SJCRH30 (cell line): ENCODE data around the gene MYCN. TPM values are rescaled to one million over a fixed set of nuclear protein-coding genes. Genes with fewer than 3 reads are reported as not detected.

Source experiments
- DNase-seq, 2 experiments: peaks; one replicate each; pipeline ENCODE4 v3.0.0-alpha.2; 2015 to 2020
- H3K27ac ChIP-seq: fragments of 250-450 bp; sonication (Bioruptor Pico); 2 replicates; pipeline ENCODE4 v1.5.1; 2020; ENCODE audit warnings: mild to moderate bottlenecking, moderate library complexity
- H3K27me3 ChIP-seq: fragments of 250-450 bp; sonication (Bioruptor Pico); 2 replicates; pipeline ENCODE4 v1.5.1; 2020; ENCODE audit warnings: mild to moderate bottlenecking, moderate library complexity
- H3K36me3 ChIP-seq: fragments of 250-450 bp; sonication (Bioruptor Pico); 2 replicates; pipeline ENCODE4 v1.5.1; 2020; ENCODE audit warnings: mild to moderate bottlenecking, moderate library complexity
- H3K4me1 ChIP-seq: fragments of 250-450 bp; sonication (Bioruptor Pico); 2 replicates; pipeline ENCODE4 v1.5.1; 2020; ENCODE audit warnings: mild to moderate bottlenecking, moderate library complexity
- H3K4me3 ChIP-seq: fragments of 250-450 bp; sonication (Bioruptor Pico); 2 replicates; pipeline ENCODE4 v1.5.1; 2020; ENCODE audit warnings: mild to moderate bottlenecking, moderate library complexity
- H3K9me3 ChIP-seq: fragments of 250-450 bp; sonication (Bioruptor Pico); replicated peaks from 2 replicates; pipeline ENCODE4 v1.5.1; 2020; ENCODE audit warnings: mild to moderate bottlenecking, moderate library complexity
- total RNA-seq: library from RNA; depleted of rRNA; stranded (reverse); fragments of >200 nt; shearing (Covaris generic); gene quantifications from 2 replicates; pipeline ENCODE4 v1.2.3, GENCODE V29; 2014

Gene MYCN
- total RNA-seq, 1 experiment from 2014 or later, result 190 TPM

- DNase-seq, result no peak
- Histone ChIP-seq H3K27me3 (no peaks in the 10 kb centered on the region), H3K9me3 (peaks cover 16% of the 10 kb centered on the region)
Observed at GRCh38 chr2:15963977-15964670, 23.8 kb downstream of the MYCN start.

GRCh38 chr2:15964936-15965563, 24.7 kb downstream of the MYCN start:
- Histone ChIP-seq H3K4me3 (no peak overlapping the region), H3K27ac (no peak overlapping the region), H3K27me3 (no peaks in the 10 kb centered on the region), H3K9me3 (peaks cover 16% of the 10 kb centered on the region), H3K36me3 (no peaks in the 10 kb centered on the region), H3K4me1 (peaks cover 13% of the 10 kb centered on the region; the same call in 1 of the 2 replicates)
- DNase-seq, result no peak

More at GRCh38 chr2:15963977-15964670, 23.8 kb downstream of the MYCN start:
- no peak overlapping the region for H3K4me3 ChIP-seq
- peaks cover 13% of the 10 kb centered on the region; the same call in 1 of the 2 replicates for H3K4me1 ChIP-seq
- H3K27ac ChIP-seq, result no peak overlapping the region
- no peaks in the 10 kb centered on the region for H3K36me3 ChIP-seq

- Histone ChIP-seq H3K36me3 (no peaks in the 10 kb centered on the region), H3K4me1 (peaks cover 13% of the 10 kb centered on the region; the same call in 1 of the 2 replicates), H3K27me3 (no peaks in the 10 kb centered on the region), H3K9me3 (peaks cover 16% of the 10 kb centered on the region), H3K27ac (no peak overlapping the region), H3K4me3 (no peak overlapping the region)
- DNase-seq, result no peak
Observed at GRCh38 chr2:15965564-15966019, 25.2 kb downstream of the MYCN start.

- no peak for DNase-seq
- H3K9me3 ChIP-seq, result peaks cover 5% of the 10 kb centered on the region
- H3K4me1 ChIP-seq, result peaks cover 13% of the 10 kb centered on the region; the same call in 1 of the 2 replicates
- H3K27ac ChIP-seq, result no peak overlapping the region
- H3K36me3 ChIP-seq, result no peaks in the 10 kb centered on the region
- H3K27me3 ChIP-seq, result no peaks in the 10 kb centered on the region
- H3K4me3 ChIP-seq, result no peak overlapping the region
Observed at GRCh38 chr2:15967415-15968279, 27.3 kb downstream of the MYCN start.

GRCh38 chr2:15968280-15969178, 28.2 kb downstream of the MYCN start:
- H3K4me1 ChIP-seq, result peaks cover 13% of the 10 kb centered on the region; the same call in 1 of the 2 replicates
- H3K4me3 ChIP-seq, result no peak overlapping the region
- no peaks in the 10 kb centered on the region for H3K9me3 ChIP-seq
- DNase-seq, result no peak
- no peak overlapping the region for H3K27ac ChIP-seq
- H3K27me3 ChIP-seq, result no peaks in the 10 kb centered on the region
- no peaks in the 10 kb centered on the region for H3K36me3 ChIP-seq

GRCh38 chr2:15969214-15969613, 28.9 kb downstream of the MYCN start:
- H3K4me3 ChIP-seq, result no peak overlapping the region
- H3K4me1 ChIP-seq, result peaks cover 13% of the 10 kb centered on the region; the same call in 1 of the 2 replicates
- no peak overlapping the region for H3K27ac ChIP-seq
- H3K9me3 ChIP-seq, result no peaks in the 10 kb centered on the region
- H3K27me3 ChIP-seq, result no peaks in the 10 kb centered on the region
- no peak for DNase-seq
- no peaks in the 10 kb centered on the region for H3K36me3 ChIP-seq

GRCh38 chr2:15970701-15971100, 30.4 kb downstream of the MYCN start:
- no peaks in the 10 kb centered on the region for H3K36me3 ChIP-seq
- H3K9me3 ChIP-seq, result no peaks in the 10 kb centered on the region
- no peak overlapping the region for H3K4me3 ChIP-seq
- no peak overlapping the region for H3K27ac ChIP-seq
- peaks cover 7% of the 10 kb centered on the region; the same call in 1 of the 2 replicates for H3K4me1 ChIP-seq
- no peak for DNase-seq
- no peaks in the 10 kb centered on the region for H3K27me3 ChIP-seq

- H3K4me3 ChIP-seq, result no peak overlapping the region
- peaks cover 7% of the 10 kb centered on the region; the same call in 1 of the 2 replicates for H3K4me1 ChIP-seq
- H3K27me3 ChIP-seq, result no peaks in the 10 kb centered on the region
- no peak for DNase-seq
- no peaks in the 10 kb centered on the region for H3K36me3 ChIP-seq
- H3K9me3 ChIP-seq, result no peaks in the 10 kb centered on the region
- H3K27ac ChIP-seq, result no peak overlapping the region
Observed at GRCh38 chr2:15971351-15971750, 31.0 kb downstream of the MYCN start.

- H3K9me3 ChIP-seq, result no peaks in the 10 kb centered on the region
- no peak overlapping the region for H3K4me3 ChIP-seq
- no peak overlapping the region for H3K27ac ChIP-seq
- no peaks in the 10 kb centered on the region for H3K27me3 ChIP-seq
- no peaks in the 10 kb centered on the region for H3K36me3 ChIP-seq
- peaks cover 7% of the 10 kb centered on the region; the same call in 1 of the 2 replicates for H3K4me1 ChIP-seq
- no peak for DNase-seq
Observed at GRCh38 chr2:15971831-15972522, 31.6 kb downstream of the MYCN start.

GRCh38 chr2:15973481-15974401, 33.4 kb downstream of the MYCN start:
- H3K27me3 ChIP-seq, result no peaks in the 10 kb centered on the region
- H3K36me3 ChIP-seq, result no peaks in the 10 kb centered on the region
- DNase-seq, result no peak
- H3K27ac ChIP-seq, result no peak overlapping the region
- no peaks in the 10 kb centered on the region for H3K9me3 ChIP-seq
- no peak overlapping the region for H3K4me3 ChIP-seq
- H3K4me1 ChIP-seq, result no peaks in the 10 kb centered on the region

GRCh38 chr2:15974565-15975260, 34.4 kb downstream of the MYCN start:
- no peak overlapping the region for H3K27ac ChIP-seq
- no peak for DNase-seq

GRCh38 chr2:15975261-15975600, 34.9 kb downstream of the MYCN start:
- no peak overlapping the region for H3K4me3 ChIP-seq
- no peak overlapping the region for H3K27ac ChIP-seq
- H3K4me1 ChIP-seq, result no peaks in the 10 kb centered on the region
- H3K9me3 ChIP-seq, result no peaks in the 10 kb centered on the region
- no peak for DNase-seq
- no peaks in the 10 kb centered on the region for H3K27me3 ChIP-seq
- no peaks in the 10 kb centered on the region for H3K36me3 ChIP-seq

More at GRCh38 chr2:15974565-15975260, 34.4 kb downstream of the MYCN start:
- H3K4me3 ChIP-seq, result no peak overlapping the region
- H3K27me3 ChIP-seq, result no peaks in the 10 kb centered on the region
- H3K36me3 ChIP-seq, result no peaks in the 10 kb centered on the region
- no peaks in the 10 kb centered on the region for H3K9me3 ChIP-seq
- H3K4me1 ChIP-seq, result no peaks in the 10 kb centered on the region
